GM21576 (cell line): ENCODE data around the gene LILRA6.
"Not testable (repeated sequence)": the region's sequence is repeated elsewhere in the genome, so short reads cannot be mapped to it uniquely, and the experiment has no call there.

Experiments used
- ATAC-seq: cut with Tn5 transposase; IDR thresholded peaks from one replicate; pipeline ENCODE4 v1.9.1; 2021; ENCODE audit warnings: mild to moderate bottlenecking, moderate library complexity; ENCODE audit not compliant: unreplicated experiment

LILRA6 gene

GRCh38 chr19:54209811-54210494 is 32.6 kb downstream of the LILRA6 start:
- no peak for ATAC-seq

DNA sequence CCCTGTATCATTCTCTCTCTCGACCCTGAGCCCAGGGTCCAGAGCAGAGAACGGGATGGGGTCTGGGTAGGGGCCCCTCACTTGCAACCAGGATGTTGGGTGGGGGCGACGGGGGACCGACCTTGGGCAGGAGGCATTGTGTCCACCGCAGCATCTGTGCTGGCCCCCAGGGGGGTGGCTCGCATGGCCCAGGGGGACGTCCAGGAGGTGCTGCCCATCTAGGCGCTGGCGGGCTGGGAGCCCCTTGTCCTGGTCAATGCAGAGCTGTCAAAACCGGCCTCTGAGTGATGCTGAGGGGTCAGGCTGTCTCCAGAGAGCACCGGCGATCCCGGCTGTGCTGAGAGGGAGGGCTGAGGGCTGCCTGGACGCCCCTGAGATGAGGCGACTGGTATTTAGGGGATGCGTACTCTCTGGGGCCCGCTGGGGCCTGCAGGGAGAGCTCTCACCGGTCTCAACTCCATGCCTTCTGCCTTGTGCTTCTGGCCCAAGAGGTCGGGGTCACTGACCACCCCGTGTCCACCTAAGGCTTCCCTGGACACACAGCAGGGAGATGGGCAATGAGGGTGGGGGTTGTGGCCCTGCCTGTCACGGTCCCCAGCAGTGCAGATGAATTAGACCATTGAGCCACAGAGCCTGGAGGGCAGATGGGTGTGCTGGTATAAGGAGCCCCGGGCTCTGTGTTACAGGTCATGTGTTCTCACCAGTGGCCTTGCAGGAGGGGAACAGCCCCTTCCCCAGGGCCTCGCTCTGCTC is 33.4 kb downstream of the LILRA6 start:
- ATAC-seq: no peak

DNA sequence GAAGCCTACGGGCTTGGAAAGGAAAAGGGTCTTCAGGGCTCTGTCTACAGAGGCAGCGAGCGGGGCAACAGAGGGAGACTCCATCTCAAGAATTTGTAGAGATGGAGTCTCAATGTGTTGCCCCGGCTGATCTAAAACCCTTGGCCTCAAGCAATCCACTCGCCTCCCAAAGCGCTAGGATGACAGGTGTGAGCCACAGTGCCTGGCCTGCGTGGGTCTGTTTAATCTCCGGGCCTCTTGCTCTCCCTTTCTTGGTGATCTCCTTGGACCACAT is 33.9 kb downstream of the LILRA6 start:
- no peak for ATAC-seq

GRCh38 chr19:54207983-54208783 is 34.4 kb downstream of the LILRA6 start:
- peak; percentile 48 for ATAC-seq

DNA sequence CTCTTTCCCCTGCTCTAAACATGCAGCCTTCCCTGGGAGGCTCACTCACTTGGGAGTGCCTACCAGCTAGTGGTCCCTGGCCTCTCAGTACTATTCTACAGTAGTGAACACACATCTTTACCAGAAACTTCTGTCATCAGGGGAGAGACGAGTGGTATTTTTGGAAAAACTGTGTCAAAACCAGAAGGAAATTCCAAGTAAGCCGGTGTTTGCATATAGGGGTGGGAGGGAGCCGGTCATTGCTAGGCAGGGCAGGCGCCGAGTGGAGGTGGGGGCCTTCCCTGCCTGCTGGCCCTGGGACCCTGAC is 35.0 kb downstream of the LILRA6 start:
- no peak for ATAC-seq

DNA sequence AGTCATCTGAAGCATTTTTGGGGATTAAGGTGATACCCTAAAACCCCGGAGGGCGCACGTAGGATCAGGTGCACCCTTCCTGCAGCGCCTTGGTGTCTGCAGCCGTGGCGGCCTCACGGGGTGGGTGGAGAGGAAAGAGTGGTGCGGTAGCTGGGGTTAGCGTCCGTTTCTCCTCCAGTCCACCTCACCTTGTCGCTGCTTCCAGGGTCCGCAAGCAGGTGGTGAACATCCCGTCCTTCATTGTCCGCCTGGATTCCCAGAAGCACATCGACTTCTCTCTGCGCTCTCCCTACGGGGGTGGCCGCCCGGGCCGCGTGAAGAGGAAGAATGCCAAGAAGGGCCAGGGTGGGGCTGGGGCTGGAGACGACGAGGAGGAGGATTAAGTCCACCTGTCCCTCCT is 35.4 kb downstream of the LILRA6 start:
- ATAC-seq: not testable (repeated sequence)

DNA sequence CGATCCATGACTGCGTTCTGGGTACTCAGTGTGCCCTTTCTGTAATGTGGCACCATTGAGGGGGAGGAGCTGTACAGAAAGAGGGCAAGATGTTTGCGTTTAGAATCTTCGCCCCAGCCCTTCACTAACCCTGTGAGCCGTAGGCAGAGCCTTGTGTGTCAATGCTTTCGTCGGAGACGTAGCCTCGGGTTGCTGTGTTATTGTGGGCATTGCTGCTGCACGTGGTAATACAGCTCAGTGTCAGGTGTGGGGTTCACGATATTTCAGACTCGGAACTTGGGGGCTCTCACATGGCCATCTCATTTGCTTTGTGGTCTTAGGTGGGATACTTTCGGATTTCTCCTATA is 35.8 kb downstream of the LILRA6 start:
- no peak for ATAC-seq

DNA sequence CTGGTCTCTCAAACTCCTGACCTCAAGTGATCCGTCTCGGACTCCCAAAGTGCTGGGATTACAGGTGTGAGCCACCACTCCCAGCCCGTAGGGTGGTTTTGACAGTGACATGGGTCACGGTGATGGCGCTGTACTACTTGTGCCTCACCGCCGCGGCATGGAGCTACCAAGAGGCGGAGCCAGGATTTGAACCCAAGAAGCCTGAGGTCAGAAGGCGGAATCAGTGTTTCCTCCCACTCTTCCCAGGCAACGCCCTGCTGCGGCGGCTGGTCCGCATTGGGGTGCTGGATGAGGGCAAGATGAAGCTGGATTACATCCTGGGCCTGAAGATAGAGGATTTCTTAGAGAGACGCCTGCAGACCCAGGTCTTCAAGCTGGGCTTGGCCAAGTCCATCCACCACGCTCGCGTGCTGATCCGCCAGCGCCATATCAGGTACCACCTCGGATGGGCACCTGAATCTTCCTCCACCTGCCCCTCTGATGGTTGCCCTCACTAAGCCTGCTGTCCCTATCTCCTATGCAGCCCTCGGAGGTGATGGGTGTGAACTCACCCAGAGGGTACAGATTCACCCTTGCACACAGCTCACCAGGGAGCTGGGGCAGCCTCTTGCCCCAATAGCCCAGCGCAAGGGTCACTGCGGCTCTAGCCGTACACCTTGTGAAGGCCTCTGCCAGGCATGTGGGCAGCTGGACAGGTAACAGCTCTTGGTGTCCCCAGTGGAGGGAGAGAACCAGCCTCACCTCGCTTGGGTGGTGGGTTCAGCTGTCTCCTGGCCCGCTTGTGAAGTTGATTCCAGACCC is 36.4 kb downstream of the LILRA6 start:
- ATAC-seq: no peak

- no peak for ATAC-seq
Observed at GRCh38 chr19:54204767-54205468, 37.7 kb downstream of the LILRA6 start.

DNA sequence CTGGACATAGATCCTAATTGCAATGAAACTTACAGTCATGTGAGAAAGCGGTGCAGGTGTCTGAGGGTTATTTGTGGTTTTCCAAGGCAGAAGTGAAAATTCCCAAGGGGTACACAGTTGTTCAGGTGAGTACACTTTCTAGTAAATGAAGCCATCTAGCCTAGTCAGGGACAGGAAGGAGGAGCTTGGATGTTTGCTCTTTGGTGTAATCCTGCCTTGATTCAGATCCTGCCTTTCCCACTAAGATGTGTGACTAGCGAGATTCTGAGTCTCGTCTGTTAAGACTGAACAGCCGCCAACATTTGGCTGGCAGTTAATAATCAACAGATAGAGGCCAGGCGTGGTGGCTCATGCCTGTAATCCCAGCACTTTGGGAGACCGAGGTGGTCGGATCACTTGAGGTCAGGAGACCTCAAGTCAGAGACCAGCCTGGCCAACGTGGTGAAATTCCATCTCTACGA is 39.4 kb downstream of the LILRA6 start:
- no peak for ATAC-seq

DNA sequence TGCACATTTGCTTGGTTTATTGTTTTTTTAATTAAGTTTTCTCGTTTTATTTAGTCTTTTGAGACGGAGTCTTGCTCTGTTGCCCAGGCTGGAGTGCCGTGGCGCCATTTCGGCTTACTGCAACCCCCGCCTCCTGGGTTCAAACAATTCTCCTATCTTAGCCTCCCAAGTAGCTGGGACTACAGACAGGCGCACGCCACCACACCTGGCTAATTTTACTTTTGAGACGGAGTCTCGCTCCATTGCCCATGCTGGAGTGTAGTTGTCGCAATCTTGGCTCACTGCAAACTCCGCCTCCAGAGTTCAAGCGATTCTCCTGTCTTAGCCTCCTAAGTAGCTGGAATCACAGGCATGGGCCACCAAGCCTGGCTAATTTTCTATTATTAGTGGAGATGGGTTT is 40.6 kb downstream of the LILRA6 start:
- ATAC-seq: no peak

DNA sequence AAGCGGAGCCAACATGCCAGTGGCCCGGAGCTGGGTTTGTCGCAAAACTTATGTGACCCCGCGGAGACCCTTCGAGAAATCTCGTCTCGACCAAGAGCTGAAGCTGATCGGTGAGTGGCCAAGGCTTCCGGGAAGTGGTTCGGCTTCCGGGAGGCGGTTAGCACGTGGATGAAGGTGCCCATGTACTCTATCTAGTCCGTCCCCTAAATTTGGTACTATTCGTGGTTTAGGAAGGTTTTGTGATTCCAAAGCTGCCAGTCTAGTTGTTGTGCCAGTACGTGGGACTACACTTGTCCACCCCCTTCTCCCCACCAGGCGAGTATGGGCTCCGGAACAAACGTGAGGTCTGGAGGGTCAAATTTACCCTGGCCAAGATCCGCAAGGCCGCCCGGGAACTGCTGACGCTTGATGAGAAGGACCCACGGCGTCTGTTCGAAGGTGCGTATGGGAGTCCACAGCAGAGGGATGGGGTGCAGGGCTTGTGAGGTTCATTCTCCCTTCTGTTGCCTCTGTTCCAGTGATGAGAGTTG is 41.4 kb downstream of the LILRA6 start:
- no peak for ATAC-seq

GRCh38 chr19:54199401-54199800 is 43.2 kb downstream of the LILRA6 start:
- ATAC-seq: no peak

- no peak for ATAC-seq
Observed at GRCh38 chr19:54197121-54197520, 45.5 kb downstream of the LILRA6 start.

DNA sequence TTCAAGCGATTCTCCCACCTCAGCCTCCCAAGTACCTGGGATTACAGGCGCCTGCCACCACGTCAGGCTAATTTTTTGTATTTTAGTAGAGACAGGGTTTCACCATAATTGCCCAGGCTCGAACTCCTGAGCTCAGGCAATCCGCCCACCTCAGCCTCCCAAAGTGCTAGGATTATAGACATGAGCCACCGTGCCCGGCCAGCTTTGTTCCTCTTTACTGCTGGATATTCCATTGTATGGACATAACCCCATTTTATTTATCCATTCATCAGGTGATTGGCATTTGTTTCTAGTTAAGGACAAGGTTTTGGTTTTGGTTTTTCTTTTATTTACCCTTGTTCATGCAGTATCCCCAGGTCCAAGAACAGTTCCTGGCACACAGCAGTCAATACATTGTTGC is 46.1 kb downstream of the LILRA6 start:
- ATAC-seq: no peak

GRCh38 chr19:54194463-54194862 is 48.1 kb downstream of the LILRA6 start:
- ATAC-seq: not testable (repeated sequence)

GRCh38 chr19:54193011-54193410 is 49.6 kb downstream of the LILRA6 start:
- no peak for ATAC-seq

DNA sequence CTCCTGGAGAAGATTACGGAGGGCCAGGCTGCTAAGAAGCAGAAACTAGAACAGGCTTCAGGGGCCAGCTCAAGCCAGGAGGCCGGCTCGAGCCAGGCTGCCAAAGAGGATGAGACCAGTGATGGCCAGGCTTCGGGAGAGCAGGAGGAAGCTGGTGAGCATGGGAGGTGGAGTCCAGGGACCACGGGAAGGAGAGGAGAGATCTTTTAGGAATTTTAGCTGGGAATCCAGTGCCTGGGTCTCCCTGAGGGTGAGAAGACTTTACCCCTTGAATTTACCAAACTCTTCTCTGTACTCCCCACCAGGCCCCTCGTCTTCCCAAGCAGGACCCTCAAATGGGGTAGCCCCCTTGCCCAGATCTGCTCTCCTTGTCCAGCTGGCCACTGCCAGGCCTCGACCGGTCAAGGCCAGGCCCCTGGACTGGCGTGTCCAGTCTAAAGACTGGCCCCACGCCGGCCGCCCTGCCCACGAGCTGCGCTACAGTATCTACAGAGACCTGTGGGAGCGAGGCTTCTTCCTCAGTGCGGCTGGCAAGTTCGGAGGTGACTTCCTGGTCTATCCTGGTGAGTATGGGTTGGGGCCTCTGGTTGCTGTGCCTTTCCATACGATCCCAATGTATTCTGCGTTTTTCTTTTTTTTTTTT is 50.7 kb downstream of the LILRA6 start:
- no peak for ATAC-seq

GRCh38 chr19:54191011-54191810 is 51.4 kb downstream of the LILRA6 start, which contains the start of gene TSEN34:
Gene TSEN34 (plus strand): TSS chr19:54191308. CDS start chr19:54191365, 57 bp downstream.
- ATAC-seq: peak; percentile 19
